DND-41 (cell line): ENCODE measurements around the gene SIGLEC1.

ENCODE experiments used
- CTCF ChIP-seq: IDR thresholded peaks from 2 replicates; pipeline ENCODE4 v1.5.1; 2012; ENCODE audit warnings: borderline replicate concordance, low read length, moderate library complexity, mild to moderate bottlenecking; ENCODE audit not compliant: poor library complexity, severe bottlenecking; ENCODE audit errors: extremely low read depth
- EZH2 ChIP-seq: IDR thresholded peaks from 3 replicates; pipeline ENCODE4 v1.6.1; 2012; ENCODE audit warnings: borderline replicate concordance, low read depth, mild to moderate bottlenecking, moderate library complexity, low read length, inconsistent platforms; ENCODE audit not compliant: severe bottlenecking

- no peak for TF ChIP-seq CTCF
- no peak for TF ChIP-seq EZH2
These were observed 18.6 kb upstream of the SIGLEC1 start for GRCh38 chr20:3730803-3731672.
